Activated T-helper 1 cell treated with Interleukin-2 at 50 U/mL for 16 hours (primary cell): ENCODE measurements around the gene MEP1A.
"Not testable (repeated sequence)": the region's sequence is repeated elsewhere in the genome, so short reads cannot be mapped to it uniquely, and the experiment has no call there.

Experiments used
- DNase-seq: peaks from one replicate; pipeline ENCODE4 v3.0.0-alpha.2; 2020; ENCODE audit warnings: low read depth

MEP1A gene

DNA sequence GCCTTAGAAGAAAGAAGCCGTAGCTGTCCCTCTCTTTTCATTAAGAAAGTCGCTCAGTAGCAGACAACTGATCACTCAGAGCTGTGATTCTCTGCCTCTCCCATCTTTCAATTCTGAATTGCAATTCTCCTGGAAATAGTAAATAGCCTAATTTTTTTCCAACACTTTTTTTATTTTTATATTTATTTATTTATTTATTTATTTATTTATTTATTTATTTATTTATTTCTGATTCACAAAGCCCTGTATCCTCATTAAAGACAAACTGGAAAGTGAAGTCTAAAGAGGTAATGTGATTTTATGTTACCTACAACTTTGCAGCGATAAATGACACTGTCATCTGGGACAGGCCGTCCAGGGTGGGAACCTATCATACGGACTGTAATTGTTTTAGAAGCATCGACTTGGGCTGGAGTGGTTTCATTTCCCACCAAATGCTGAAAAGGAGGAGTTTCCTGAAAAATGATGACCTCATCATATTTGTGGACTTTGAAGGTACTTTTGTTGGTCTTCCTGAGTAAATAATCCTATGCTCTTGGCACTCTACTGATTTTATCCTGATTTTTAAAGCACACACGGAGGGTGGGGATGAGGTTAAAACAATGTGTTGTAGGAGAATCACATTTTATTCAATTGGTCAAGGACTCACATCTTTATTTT, 41.2 kb downstream of the MEP1A start:
- DNase-seq, result not testable (repeated sequence)

DNA sequence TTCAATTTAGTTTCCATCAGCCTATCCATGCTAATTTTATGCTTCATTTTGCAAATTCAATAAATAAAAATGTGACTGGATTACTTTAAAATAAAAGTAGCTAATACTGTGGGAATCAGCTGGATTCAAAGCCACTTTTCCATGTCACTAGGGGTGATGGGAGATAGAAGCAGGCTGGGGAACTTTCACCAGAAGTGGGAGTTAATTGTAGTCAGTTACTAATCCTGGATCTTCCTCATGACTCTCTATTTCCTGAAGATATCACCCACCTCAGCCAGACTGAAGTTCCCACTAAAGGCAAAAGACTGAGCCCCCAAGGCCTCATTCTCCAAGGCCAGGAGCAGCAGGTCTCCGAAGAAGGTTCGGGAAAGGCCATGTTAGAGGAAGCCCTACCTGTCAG, 41.8 kb downstream of the MEP1A start:
- DNase-seq, result not testable (repeated sequence)

DNA sequence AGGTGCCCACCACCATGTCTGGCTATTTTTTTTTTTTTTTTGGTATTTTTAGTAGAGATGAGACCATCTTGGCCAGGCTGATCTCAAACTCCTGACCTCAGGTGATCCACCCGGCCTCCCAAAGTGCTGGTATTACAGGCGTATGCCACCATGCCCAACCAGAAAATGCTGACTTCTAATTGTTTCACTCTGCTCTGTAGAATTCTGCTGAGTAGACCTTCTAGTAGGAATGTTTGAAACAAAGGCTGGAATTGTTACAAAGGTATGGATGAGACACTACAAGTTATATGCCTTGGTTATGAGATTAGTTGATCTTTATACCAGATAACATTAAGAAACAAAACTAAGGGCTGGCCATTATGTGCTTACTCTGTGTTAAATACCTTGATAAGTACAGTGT, 44.8 kb downstream of the MEP1A start:
- no peak for DNase-seq

DNA sequence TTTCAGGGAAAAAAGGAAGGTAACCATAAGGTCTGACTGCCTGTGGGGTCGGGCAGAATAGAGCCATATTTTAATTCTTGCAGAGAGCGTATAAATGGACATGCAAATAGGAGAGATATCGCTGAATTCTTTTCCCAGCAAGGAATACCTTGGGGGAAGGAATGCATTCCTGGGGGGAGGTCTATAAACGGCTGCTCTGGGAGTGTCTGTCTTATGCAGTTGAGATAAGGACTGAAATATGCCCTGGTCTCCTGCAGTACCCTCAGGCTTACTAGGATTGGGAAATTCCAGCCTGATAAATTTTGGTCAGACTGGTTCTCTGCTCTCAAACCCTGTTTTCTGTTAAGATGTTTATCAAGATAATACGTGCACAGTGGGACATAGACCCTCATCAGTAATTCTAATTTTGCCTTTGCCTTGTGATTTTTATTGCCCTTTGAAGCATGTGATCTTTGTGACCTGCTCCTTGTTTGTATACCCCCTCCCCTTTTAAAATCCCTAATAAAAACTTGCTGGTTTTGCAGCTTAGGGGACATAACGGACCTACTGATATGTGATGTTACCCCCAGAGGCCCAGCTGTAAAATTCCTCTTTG, 49.2 kb downstream of the MEP1A start:
- not testable (repeated sequence) for DNase-seq

DNA sequence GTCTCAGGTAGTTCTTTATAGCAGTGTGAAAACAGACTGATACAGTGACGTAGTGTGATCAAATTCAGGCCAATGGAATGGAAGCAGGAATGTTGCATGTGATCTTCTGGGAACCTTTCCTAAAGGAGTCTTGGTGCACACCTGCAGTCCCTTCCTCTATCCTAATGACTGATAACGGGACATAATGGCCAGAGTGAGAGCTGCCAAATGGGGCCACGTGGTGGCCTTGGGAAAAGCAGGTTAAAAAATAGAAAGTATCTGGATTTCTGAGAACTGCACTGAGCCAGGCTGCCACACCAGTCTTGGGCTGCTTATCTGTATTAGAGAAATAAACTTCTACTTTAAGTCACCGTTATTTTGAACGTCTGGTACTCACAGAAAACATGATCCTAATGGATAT, 51.9 kb downstream of the MEP1A start:
- no peak for DNase-seq

DNA sequence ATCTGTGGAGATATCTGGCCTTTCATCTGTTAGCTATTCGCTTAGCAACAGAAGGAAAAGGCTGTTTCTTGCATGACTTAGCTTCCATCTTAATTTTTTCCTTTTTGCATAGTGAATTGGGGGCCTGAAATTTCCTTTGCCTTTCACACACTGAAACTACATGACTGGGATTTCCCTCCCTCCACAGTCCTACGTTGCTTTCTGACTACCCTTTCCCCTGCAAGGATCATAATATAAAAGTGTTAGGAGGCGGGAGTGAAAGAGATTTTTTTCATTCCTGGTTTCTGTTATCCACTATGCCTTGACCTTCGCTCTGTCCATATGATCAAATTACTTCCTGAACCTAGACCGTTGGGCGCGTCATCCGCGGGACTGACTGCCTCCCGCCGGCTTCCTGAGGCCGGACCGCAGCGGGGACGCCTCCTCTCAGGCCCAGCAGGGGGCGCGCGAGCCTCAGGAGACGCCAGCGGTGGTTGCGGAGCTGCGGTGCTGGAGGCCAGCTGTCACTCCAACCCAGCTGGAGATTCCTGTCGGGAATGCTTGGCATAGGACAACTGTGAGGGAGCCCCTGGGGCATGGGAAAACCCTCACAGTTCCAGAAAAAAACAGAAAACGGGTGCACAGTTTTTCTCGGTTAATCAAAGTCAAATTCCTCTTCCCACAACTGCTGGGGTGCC, 55.6 kb downstream of the MEP1A start:
- peak; percentile 20 for DNase-seq

DNA sequence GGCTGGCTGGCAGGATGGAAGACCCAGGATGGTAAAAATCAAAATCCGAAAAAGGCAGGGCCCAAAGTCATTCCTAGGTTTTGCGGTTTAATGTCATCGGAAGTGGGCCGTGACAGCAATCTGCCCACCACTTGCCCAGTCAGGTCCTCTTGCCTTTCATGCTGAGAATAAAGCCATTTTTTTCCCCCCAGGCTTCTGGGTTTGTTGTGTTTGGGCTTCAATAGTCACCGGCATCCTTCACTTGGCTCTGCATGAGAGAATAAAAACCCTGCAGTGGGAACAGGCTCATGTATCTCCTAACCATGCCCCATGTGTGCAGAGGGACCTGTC, 56.1 kb downstream of the MEP1A start:
- DNase-seq, result no peak

DNA sequence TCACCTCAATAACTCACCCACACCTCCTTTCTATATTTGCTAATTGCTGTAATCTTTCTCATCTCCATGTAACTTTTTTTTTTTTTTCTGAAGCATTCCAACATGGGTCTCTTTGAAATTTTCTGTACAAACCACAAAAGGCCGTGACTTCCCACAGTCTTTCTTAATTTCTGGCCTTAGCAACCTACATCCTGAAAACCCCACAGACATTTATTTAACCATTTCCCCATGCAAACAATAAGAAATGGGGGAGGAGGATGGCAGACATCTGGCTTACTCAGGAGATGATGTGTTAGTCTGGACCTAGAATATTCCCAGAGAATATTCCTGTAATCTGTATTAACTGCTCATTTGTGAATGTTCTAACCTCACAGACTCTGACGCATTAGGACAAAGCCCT, 57.6 kb downstream of the MEP1A start:
- no peak for DNase-seq

DNA sequence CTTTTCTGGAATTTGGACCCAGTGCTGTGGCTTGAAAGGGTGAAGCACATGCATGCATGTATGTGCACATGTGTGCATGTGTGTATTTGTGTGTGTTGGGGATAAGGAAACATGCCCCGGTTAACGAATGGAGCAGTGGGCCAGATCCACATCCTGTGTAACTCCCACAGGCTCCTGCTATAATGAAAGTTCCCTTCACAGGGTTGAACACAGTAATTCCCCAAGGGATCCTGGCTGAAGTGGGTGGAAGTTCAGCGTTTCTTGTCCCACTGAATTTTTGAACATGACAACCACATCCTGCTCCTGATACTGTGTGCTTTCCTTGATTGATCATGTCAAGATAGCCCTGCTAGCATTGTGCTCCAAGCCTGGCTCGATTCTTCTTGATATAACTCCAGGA, 58.4 kb downstream of the MEP1A start:
- DNase-seq, result not testable (repeated sequence)

DNA sequence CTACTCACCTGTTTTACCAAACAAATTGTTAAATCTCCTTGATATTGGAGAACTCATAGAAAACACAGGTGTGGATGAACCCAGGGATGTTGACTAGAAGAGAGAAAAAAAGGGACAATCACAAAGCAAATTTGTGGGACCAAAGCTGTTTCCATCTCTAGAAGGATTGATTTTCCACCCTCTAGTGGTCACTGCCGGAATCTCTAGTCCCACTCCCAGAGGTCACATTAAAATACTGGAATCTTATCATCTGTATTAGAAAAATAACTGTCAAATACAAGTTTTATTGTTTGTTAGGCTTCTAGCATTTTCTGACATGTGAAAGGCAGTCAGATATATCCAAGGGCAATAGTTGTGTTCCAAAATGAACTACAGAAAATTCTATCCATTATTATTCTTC, 62.8 kb downstream of the MEP1A start:
- DNase-seq, result not testable (repeated sequence)

DNA sequence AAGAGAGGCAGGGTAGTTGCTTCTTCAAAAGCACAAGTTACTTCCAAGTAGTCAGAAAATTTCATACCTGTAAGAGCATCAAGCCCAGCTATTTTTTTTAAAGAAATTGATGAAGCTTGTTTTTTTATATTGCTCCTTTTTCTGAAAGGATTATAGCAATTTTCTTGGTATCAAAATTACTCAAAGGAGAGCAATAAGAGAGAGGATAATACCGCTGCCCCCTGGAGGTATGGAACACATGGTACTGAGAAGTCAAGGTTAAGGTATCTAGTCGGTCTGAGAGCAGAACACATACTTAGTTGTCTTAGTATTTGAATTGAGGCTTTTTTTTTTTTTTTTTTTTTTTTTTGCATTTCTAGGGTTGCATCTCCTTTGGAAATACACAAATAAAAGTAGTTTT, 69.2 kb downstream of the MEP1A start:
- DNase-seq, result no peak

DNA sequence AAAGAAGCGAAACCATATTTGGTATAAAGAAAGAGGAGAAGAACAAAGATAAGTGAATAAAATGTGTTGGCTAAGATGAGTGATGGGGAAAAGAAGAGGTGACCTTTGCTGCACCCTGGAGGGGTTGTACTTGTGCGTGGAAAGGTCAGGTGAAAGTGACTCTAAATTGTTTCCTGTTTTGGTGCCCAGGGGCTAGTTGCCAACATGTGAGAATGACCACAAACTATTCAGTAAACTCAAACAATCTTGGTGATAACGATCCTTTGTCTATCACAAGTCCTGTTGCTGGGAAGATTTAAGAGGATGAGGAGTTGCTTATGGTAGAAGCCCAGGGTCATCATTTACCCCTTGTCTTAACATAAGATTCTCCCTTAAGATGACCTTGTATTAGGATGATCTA, 70.6 kb downstream of the MEP1A start:
- DNase-seq, result no peak

DNA sequence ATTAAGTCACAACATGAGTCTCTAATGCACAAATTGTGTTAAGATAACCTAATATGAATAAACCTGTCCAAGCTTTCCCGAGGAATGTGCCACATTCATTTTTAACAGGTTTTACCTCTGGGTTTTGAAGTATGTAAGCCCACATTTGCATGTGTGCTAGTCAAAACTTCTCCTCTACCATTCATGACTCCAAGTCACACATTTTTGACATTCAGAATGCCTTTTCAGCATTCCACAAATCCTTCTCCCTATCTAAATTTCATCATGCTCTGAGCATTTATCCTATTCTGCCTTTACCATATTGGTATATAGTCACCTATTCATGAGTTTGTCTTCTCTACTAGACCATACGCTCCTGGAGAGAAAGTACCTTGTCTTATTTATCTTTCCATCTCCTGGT, 72.0 kb downstream of the MEP1A start:
- DNase-seq, result no peak

DNA sequence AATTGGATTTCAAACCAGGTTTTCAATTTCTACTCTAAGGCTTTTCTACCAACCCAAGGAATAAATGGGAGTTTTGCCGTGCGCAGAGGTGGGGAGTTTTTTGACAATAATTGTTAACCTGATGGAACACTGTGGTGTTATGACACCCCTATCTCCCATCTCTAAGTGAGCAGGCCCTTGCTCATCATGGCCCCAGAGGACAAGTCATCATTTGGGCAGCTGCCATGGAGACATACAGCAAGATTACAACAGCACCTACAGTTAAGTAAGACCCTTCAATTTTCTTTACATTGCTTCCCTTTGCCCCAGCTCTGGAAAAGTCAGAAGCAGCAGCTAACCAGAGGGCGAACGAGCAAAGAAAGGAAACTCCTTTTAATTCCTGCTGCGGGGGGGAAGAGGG, 74.2 kb downstream of the MEP1A start:
- no peak for DNase-seq

DNA sequence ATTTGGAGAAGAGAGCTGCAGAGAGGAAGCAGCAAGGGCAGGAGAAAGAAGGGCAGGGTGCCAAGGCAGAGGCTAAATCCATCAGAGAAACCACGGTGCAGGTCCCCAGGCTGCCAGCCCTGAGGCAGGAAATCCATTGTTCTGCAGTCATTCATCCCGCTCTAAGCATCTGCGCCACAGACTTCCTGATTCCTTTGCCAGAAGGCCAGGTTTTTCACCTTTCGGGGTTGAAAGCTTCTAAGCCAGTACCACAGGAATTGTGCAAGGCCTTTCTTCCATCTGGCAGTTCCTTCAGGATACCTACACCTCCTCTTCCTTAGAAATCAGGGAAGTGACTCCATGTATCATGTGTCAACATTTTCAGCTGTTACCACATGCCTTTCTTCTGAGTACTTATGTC, 82.9 kb downstream of the MEP1A start:
- DNase-seq, result no peak

DNA sequence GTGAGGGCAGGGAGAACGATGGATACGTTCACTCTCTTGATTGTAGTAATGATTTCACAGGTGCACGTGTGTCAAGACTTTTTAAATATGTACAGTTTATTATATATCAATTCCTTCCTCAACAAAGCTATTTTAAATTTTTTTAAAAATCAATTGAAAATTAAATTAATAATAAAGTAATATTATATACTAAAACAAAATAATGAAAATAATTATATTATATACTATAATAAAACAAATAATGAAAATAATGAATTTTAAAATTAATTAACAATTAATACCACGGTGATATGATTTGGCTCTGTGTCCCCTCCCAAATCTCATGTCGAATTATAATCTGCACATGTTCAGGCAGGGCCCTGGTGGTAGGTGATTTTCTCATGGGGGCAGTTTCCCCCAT, 85.8 kb downstream of the MEP1A start:
- no peak for DNase-seq

DNA sequence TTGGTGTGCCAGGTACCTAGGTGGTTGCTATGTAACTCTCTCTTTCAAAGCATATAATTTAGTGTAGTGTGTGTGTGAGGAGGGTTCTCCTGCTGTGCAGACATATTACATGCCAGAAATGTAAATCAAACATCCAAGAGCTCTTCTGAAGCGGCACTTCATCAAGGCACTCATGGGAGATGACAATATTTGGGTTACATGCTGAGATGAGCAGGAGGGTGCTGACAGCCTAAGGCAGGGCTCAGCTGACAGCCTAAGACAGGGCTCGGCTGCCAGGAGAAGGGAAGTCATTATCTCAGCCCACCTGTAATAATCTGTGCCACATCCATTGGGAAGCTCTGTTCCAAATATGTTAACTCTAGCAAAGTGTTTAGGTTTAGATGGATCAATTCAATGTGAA, 89.5 kb downstream of the MEP1A start:
- DNase-seq, result no peak

DNA sequence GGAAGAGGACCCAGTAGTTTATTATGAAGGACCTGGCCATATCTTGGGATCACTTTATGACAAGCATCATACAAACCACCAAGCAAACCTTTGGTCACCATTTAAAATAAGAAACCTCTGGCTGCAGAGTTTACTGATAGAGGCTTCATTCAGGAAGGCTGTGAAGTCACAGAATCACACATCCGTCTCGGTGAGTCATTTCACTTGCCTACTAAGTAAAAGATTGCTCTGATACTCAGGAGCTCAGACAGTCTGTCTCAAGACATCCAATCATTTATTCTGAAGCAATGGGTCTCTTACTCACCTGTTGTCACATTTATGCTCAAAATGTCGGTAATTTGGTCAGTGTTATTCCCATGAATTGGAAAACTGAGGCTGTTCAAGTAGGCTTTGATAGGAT, 94.8 kb downstream of the MEP1A start:
- no peak for DNase-seq

DNA sequence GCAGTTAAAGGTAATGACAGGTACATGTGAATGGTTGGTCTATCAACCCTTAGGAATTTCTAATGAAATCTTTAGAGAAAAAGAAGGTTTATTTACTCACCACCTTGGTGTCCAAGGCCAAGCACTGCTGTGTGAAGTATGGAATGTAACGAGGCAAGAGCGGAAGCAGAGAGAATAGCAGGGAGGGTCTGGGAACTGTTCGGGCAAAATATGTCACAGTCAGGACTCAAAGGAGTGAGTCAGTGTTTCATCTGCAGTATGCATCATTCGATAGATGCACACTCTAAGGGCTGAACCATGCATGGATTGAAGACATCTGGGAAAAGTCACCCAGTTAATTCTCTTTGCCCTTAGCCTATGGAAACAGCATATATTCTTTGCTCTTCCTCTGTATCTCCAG, 95.4 kb downstream of the MEP1A start:
- DNase-seq, result no peak
